ENCODE measurements around the gene EPHB3.
A peak's percentile ranks its signal among the peaks of the same experiment; 100 is the strongest.

EPHB3 gene

DNA sequence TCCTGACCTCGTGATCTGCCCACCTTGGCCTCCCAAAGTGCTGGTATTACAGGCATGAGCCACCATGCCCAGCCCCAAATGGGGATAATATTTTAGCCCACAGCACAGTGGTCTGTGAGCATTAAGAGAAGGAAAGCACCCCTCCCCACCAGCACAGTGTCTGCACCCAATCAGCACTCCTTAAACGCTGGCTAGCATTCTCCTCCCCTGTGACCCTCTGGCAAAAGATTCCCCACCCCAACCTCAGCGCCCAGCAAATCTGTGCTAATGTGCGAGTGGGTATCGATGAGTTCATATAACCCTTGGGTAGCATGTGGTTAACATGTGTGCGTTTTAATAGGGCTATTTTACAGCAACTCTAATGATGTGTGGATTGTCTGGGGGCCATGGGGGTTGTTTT is 18.3 kb upstream of the EPHB3 start:
- no peak for DNase-seq (ENCODE audit: low read depth in 1 of 2, low spot score in 1 of 2)

DNA sequence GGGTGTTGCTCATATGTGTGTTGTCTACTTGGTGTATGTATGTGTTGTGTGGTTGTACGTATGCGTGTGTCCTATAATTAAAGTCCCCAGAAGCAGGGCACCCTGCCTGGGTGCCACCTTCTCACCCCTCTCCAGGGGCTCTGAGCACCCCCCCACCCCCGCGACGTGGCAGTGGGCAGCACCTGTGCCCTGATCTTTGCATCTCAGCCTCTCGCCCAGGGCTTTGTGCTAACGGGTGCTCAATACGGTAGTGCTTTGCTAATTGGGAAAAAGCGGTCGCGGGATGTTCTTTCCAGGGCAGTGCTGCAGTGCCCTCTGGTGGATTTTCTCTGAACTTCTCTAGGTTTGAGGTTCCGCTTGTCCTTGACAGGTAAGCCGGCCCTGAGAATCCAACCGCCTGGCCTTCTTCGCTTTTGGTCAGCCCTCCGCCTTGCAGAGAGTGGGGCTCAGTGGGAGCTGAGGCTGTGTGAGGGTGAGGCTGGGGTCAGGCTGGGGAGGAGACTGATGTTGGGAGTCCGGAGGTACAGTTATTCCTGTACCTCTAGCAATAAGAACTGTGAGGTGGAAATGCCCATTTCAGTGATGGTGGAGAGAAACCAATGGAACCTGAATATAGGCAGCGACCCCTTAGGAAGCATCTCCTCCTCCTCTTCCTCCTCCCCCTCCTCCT is 17.6 kb upstream of the EPHB3 start:
- DNase-seq (ENCODE audit: low read depth in 1 of 2, low spot score in 1 of 2): peak; percentile 36 to 44

DNA sequence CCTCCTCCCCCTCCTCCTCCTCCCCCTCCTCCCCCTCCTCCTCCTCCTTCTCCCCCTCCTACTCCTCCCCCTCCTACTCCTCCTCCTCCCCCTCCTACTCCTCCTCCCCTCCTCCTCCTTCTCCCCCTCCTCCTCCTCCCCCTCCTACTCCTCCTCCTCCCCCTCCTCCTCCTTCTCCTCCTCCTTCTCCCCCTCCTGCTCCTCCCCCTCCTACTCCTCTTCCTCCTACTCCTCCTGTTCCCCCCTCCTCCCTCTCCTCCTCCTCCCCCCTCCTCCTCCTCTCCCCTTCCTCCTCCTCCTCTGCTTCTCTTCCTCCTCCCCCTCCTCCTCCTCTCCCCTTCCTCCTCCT is 17.1 kb upstream of the EPHB3 start:
- no peak for DNase-seq (ENCODE audit: low read depth in 1 of 2, low spot score in 1 of 2)

DNA sequence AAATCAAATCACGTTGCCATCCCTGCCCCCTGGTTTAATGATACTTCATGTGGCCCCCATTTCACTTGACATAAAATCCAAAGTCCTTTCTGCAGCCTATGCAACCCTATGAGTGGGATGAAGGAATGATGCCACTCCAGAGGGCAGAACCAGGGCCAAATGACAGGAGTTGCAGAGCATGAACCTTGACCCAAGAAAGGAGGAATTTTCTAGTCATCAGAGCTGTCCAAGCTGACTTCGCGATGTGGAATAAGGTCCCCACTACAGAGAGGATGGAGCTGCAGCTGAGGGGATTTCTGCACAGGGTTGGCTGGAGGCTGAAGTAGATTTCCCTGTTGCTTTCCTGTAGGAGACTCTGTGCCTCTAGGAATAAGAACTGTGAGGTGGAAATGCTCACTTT is 15.8 kb upstream of the EPHB3 start:
- DNase-seq (ENCODE audit: low read depth in 1 of 2, low spot score in 1 of 2): no peak

DNA sequence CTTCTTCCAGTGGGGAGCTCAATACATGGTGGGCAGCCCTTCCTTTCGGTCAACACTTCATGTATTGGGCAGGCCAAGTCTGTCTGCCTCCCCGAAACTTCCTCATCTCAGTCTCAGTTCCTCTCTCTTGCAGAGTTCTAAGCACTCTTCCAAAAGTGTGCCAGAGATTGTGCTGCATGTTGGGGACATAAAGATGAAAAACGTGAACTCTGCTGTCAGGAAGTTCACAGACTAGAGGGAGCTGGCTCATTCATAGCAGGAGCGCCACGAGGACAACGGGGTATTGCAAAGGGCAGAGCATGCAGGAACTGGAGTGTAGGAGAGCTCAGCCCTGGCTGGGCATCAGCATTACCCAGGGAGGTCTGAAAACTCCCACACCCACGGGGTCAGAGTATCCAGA is 15.3 kb upstream of the EPHB3 start:
- DNase-seq (ENCODE audit: low read depth in 1 of 2, low spot score in 1 of 2): no peak

DNA sequence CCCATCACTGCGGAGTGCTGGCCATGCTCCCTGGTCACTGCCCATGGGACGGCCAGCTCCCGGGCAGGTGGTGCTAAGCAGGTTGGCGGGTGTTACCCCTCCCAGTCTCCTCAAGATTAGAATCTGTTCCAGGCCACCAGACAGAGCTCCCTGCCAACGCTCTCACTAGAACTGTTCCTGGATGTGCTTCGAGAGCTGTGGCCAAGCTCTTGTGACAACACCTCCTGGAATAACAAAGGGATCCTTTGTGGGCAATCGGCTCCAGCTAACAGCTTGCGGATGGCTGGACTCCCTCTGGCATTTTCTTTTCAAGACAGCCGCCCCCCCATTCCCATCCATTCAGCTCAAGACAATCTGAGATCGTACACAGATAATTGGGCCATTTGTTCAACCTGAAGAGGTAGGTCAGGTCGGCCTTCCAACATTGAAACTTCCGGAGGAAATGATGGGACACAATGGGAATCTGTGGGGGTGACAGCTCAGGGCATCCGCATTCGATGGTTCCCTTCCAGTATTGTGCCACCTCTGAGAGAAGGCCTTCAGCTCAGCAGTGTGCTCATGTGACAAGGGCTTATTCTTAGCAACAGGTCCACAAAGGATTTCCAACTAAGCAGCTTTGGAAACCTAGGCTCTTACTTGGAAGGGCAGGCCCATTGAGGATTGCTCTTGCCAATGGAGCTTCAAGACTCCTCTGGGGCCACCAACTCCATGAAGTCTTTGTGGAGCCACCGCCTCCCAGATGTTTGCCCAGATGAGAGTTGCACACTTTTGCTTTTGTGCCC is 11.6 kb upstream of the EPHB3 start:
- no peak for DNase-seq (ENCODE audit: low read depth in 1 of 2, low spot score in 1 of 2)

DNA sequence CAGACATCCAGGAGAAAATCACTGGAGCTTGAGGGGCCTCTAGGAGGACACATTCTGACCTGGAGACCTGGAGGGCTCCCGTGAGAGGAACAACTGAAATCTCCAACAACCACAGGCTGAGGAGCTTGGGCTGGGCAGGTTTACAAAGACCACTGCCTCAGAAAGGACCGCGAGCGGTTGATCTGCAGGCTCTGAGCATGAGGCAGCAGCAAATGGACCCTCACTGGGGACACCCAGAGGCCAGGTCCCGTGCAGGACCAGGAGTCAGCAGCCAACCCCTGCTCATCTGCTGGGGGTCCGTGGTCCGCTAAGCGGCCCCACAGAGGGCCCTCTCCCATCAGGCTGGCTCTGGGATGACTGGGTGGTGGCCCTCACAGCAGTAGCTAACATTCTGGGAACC is 10.5 kb upstream of the EPHB3 start:
- DNase-seq (ENCODE audit: low read depth in 1 of 2, low spot score in 1 of 2): no peak

DNA sequence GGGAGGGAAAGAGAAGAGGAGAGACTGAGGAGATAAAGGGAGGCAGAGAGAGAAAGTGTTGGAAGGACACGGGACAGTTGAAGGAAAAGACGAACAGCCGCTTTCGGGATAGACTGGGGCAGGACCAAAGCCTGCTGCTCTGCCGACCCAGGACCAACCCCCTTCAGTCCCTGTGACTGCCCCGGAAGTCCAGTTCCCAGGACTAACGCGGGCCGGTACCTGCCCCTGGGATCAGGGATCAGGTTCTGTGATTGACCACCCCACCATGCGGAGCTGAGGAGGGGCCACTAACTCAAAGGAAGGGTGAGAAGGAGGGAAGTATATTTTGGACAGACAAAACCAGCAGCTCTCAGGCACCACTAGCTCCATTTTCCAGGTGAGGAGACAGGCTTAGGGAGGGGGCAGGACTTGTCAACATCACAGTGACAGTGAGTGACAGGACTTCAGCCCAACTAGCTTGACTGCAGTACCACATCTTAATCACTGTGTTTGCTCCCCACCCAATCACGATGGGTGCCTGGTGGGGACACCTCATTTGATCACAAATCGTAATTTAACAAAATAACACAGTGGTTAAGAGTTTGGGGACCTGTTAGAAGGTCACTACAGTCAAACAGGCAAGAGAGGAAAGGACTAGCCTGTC is 9.8 kb upstream of the EPHB3 start:
- DNase-seq (ENCODE audit: low read depth in 1 of 2, low spot score in 1 of 2): no peak

DNA sequence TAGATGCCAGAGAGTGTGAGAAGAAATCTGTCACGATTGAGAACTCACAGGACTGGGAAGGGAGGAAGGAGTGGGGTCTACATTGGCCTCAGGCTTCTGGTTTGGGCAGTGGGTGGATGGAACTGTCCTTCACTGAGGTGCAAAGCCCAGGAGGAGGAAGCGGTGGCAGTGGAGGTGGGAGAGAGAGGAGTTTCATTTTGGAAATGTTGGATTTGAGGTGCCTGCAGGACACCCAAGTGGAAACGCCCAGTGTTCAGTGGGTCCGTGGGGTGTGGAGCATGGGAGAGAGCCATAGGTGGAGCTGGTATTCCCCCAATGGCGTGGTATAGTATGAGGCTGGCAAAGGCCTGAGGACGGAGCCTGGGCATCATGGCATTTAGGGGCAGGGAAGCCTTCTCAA is 9.3 kb upstream of the EPHB3 start:
- no peak for DNase-seq (ENCODE audit: low read depth in 1 of 2, low spot score in 1 of 2)

DNA sequence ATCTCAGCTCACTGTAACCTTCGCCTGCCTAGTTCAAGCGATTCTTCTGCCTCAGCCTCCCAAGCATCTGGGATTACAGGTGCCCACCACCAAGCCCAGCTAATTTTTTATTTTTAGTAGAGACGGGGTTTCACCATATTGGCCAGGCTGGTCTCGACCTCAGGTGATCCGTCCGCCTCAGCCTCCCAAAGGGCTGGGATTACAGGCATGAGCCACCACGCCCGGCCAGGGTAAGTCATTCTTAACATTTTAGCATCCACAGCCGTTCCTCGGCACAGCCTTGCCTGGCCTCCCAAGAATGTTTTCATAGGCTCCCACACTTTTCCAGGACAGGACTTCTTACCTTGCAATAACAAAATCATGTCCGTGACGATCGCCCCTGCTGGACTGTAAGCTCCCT is 8.7 kb upstream of the EPHB3 start:
- no peak for DNase-seq (ENCODE audit: low read depth in 1 of 2, low spot score in 1 of 2)

DNA sequence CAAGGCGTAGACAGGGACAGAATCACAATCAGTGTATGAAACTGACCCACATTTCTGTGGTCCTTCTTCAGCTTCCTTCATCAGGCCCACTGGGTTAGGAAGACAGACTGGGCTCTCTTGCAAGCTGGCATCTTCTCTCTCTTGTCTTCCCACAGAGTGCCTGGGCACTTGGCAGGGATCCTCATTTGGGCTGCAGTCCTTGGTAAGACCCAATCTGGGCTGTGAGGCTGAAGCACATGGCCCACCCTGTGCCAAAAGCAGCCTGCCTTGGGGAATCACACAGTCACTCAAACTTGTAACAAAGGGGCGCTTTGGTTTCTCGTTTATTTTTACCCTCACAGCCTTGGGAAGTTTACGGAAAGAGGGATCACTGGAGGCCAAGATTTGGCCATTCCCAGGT is 8.2 kb upstream of the EPHB3 start:
- DNase-seq (ENCODE audit: low read depth in 1 of 2, low spot score in 1 of 2): no peak

DNA sequence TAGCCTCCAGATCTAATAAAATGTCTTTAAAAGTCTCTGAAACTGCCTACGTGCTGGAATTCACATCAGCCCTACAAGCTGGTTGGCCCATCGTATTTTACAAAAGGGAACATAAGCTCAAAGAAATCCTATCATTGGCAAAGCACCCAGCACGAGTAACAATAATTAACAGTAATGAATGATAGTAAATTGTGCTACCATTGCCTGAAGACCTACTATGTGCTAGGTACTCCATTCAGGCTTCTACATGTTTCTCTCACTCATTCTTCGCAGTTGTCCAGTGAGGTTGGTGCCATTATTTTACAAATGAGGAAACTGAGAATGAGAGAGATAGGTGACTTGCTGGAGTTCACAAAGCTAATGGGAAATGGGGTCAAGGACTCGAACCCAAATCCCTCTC is 7.1 kb upstream of the EPHB3 start:
- no peak for DNase-seq (ENCODE audit: low read depth in 1 of 2, low spot score in 1 of 2)

DNA sequence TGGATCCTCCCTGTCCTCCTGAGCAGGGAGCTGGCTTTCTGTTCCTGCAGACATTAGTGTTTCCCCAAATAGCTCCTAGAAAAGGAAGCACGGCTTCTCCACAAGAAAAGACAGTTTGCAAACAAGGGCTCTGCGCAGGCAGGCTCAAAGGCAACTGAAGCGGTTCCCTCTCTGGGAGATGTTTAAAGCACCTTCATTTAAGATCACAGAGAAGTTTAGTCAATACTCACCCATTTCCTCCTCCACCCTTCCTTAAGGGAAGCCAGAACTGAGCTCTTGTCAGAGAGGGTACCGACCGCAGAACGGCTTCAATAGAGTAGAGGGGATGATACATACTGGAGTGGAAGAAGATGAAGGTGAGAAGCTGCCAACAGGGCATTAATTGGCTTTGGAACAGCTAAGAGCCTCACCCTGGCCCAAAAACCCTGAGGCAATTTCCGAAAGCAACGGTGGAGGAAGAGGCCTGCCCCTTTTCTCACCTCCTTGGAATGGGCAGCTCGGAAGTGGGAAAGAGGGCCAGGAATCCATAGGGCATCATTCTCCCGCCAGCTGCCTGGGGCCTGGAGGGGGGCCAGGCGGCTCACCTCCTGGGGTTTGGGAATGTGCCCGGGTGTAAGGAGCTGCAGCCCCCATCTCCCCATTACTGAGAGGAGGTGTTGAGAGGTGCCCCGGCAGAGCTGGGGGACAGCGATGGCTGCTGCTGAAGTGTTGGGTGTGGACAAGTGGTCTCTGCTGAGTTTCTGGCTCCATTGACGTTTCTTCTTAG is 4.8 kb upstream of the EPHB3 start:
- no peak for DNase-seq (ENCODE audit: low read depth in 1 of 2, low spot score in 1 of 2)

DNA sequence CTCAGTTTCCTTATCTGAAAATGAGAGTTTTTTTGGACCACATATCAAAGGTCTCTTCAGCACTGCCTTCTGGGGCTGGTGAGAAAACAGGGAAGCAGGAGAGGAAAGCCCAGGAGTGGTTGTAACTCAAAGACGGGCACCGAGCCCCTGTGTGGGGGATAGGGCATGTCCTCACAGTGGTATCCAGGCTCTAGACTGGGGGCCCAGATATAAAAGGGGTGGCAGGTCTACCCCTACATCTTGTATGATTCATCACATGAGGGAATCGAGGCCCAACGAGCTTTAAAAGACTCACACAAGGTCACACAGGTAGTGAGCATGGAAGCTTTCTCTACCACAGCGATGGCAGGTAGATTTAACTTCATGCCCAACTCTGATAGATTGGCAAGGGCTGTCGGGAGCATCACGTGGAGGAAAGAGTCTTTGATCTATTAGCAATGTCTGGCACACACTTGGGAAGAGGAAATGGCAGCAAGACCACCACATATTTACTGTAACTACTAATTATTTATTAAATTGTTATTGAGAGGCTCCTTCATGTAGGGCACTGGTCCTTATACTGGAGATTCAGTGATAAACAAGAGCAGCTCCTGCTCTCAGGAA is 4.1 kb upstream of the EPHB3 start:
- DNase-seq (ENCODE audit: low read depth in 1 of 2, low spot score in 1 of 2): no peak

DNA sequence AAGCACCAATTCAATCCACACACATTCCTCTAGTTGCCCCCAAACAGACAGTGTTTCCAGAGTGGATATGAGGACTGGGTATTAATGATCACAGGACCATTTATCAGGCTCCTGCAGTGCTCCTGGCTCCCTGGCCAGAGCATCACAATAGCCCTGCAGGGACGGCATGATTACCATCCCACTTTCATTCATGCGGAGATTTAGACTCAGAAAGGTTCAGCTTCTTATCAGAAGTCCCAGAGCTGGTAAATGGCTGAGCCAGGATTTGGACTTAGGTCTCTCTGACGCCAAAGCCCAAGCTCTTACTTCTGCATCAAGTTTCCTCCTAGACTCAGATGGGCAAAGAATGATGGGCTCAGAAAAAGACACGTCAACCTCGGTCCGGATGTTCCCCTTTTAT is 2.9 kb upstream of the EPHB3 start:
- DNase-seq (ENCODE audit: low read depth in 1 of 2, low spot score in 1 of 2): no peak

DNA sequence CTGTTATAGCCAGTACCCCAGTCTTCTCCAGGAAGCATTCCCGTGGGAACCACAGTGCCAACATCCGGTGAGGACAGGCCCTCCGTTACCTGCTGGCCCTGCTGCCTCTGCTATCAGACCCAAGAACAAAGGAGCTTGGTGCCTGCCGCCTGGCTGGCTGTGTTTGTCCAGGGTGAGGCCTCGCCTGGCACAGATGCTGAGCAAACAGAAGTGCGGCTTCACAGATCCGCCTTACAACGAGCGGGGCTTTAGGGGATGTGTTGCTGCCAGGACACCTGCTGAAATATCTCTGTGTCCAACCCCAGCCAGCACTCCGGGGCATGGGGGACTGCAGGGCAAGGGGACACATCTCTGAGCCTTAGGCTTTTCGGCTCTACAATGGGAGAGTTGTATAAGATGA is 2.2 kb upstream of the EPHB3 start:
- no peak for DNase-seq (ENCODE audit: low read depth in 1 of 2, low spot score in 1 of 2)

DNA sequence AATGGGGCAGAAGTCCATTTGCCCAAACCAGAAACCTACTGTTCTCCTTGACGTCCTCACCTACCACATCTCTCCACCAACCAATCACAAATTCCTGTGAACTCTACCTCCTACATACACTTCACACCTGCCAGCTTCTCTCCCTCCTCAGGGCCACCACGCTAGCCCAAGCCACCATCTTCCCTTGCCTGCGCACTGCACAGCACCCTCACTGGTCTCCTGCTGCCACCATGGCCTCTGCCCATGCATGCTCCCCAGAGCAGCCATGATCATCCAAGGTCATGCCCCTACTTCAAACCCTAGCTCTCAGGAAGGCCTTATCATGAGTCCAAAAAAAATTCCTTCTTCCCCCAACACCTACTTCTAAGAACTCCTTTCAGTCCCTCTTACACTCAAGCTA is 1.1 kb upstream of the EPHB3 start:
- DNase-seq (ENCODE audit: low read depth in 1 of 2, low spot score in 1 of 2): no peak

DNA sequence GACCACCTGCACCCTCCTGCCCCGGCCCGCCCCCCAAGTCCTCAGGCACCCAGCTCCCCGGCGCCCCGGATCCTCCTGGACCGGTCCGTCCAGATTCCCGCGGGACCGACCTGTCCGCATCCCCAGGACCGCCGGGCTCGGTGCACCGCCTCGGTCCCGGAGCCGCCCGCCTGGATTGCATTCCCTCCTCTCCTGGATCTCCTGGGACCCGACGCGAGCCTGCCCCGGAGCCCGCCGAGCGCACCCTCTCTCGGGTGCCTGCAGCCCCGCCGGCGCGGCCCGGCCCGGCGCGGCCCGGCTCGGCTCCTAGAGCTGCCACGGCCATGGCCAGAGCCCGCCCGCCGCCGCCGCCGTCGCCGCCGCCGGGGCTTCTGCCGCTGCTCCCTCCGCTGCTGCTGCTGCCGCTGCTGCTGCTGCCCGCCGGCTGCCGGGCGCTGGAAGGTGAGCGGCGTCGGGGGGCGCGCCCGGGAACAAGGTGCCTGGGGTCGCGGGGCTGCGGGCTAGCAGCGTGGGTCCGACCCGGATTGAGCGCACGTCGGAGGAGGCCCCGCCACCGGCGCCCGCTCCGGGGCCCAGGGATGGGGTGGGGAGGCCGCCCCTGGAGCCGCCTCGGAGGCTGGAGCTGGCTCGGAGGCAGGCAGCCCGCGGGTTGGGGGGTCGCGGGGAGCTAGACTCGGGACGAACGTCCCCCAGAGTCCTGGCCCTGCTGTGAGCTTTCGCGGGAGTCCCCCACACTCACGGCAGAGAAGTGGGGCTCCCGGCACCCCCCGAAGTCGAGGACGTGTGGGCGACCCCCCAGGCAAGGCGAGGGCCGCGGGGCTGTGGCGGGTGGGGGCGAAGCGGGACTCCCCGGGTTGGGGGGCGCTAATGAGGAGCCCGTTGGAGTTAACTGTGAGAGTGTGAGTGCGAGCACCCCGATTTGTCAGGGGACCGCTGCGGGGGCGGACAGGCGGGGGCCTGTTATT is 610 bp downstream of the EPHB3 start:
- no peak for DNase-seq (ENCODE audit: low read depth in 1 of 2, low spot score in 1 of 2)

DNA sequence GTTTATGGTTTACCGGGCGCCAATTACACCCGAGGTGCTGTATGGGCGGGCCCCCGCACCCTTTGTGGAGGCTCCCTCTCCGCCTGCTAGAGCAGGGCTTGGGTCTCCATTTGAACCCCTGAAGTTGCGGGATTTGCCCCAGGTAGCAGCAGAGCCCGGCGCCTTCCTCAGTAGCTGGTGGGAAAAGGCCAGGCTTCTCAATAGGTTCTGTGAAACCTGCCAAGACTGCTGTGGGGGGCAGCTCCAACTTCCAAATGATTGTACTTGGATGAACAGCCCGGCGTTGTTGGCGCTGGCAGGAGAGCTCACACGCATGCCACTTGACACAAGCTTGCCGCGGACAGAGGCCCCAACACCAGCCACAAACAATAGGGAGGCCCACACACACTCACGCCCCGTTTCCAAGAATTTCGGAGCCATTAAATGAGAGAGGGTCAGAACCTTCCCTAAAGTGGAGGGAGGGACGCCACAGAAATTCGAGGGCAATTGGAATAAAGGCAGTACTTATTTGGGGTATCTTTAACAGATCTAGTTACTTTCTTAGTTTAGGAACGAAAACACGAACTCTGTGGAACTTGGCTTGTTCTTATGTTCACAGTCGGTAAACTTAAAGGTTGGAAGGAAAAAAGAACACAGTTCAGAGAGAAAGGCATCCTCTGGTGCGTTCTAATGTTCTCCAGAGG is 1.4 kb downstream of the EPHB3 start:
- DNase-seq (ENCODE audit: low read depth in 1 of 2, low spot score in 1 of 2): no peak

DNA sequence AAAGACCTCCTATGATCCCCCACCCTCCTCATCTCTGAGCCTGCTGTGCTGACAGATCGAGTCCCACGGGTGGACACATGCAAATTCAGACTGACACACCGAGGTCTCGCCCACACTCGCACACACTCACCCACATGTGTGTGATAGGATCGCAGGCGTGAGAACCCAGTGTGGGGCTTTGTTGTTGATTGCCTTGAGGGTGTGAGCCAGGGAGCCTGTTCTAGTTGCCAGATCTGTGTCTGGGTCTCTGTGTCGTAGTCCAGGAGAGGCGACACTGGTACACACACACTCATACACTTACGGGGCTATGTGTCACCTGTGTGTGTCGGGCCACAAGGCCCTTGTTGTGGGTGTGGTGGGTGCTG is 2.0 kb downstream of the EPHB3 start:
- no peak for DNase-seq (ENCODE audit: low read depth in 1 of 2, low spot score in 1 of 2)
